Endodermal cell (in vitro differentiated cells): Measurements from ENCODE around the gene HOXA5. TPM values are rescaled to one million over a fixed set of nuclear protein-coding genes. Genes with fewer than 3 reads are reported as not detected.

Source experiments
- DNase-seq: peaks from one replicate; pipeline ENCODE4 v3.0.0-alpha.2; 2017
- H3K27ac ChIP-seq: 2 replicates; pipeline ENCODE4 v1.5.1; 2013; ENCODE audit warnings: mild to moderate bottlenecking, low read depth, low read length, moderate library complexity
- H3K27me3 ChIP-seq: 2 replicates; pipeline ENCODE4 v1.6.1; 2013; ENCODE audit warnings: mild to moderate bottlenecking, low read length, moderate library complexity; ENCODE audit not compliant: insufficient read depth, control insufficient read depth, poor library complexity, severe bottlenecking
- H3K36me3 ChIP-seq: 2 replicates; pipeline ENCODE4 v1.7.0; 2013; ENCODE audit warnings: mild to moderate bottlenecking, low read length, moderate library complexity; ENCODE audit not compliant: control insufficient read depth, insufficient read depth
- H3K4me1 ChIP-seq: one replicate; pipeline ENCODE4 v1.7.0; 2013; ENCODE audit warnings: low read length; ENCODE audit not compliant: control insufficient read depth, insufficient read depth
- H3K4me3 ChIP-seq: 2 replicates; pipeline ENCODE4 v1.5.1; 2013; ENCODE audit warnings: mild to moderate bottlenecking, low read length, moderate library complexity
- H3K9ac ChIP-seq: 2 replicates; pipeline ENCODE4 v1.6.1; 2013; ENCODE audit warnings: mild to moderate bottlenecking, low read length, moderate library complexity; ENCODE audit not compliant: poor library complexity, severe bottlenecking; ENCODE audit errors: extremely low read depth
- H3K9me3 ChIP-seq: 2 replicates; pipeline ENCODE4 v1.6.1; 2013; ENCODE audit warnings: mild to moderate bottlenecking, low read length, moderate library complexity; ENCODE audit not compliant: control insufficient read depth
- H3K27ac Mint-ChIP-seq: 2 replicates; pipeline ENCODE4 v1.8.0; 2020; ENCODE audit warnings: mixed read lengths
- H3K27me3 Mint-ChIP-seq: 2 replicates; pipeline ENCODE4 v1.8.0; 2021; ENCODE audit warnings: mild to moderate bottlenecking, mixed read lengths; ENCODE audit not compliant: insufficient read depth
- H3K36me3 Mint-ChIP-seq: 2 replicates; pipeline ENCODE4 v1.8.0; 2020; ENCODE audit warnings: low read depth, mixed read lengths
- H3K4me1 Mint-ChIP-seq: 2 replicates; pipeline ENCODE4 v1.8.0; 2020; ENCODE audit warnings: mixed read lengths
- H3K4me3 Mint-ChIP-seq: 2 replicates; pipeline ENCODE4 v1.8.0; 2020; ENCODE audit warnings: mild to moderate bottlenecking, moderate library complexity, mixed read lengths
- H3K9me3 Mint-ChIP-seq: 2 replicates; pipeline ENCODE4 v1.8.0; 2020; ENCODE audit warnings: mild to moderate bottlenecking, mixed read lengths
- WGBS, 2 experiments: methylation state at CpG; one replicate each; pipeline versions ENCODE4 v1.1.5 to v1.1.7; 2013; ENCODE audit warnings: missing lambda C conversion rate in 2 of 2, mixed read lengths in 1 of 2; ENCODE audit not compliant: insufficient coverage in 1 of 2, insufficient read length in 1 of 2; 5-methylcytosine and 5-hydroxymethylcytosine counted together
- total RNA-seq, 2 donors: library from RNA; stranded (reverse); fragmentation: NEBNext Ultra II Directional in 1 of 2; extraction: Animal tissue kit (Norgen Biotek cat#: 25700) in 1 of 2; gene quantifications; 2 replicates in 1 of 2; 3 replicates in 1 of 2; pipeline ENCODE4 v1.2.1, GENCODE V29; 2021
- TF ChIP-seq, protein P1 (sequence below): fragments of 200-600 bp; sonication (generic); conservative IDR thresholded peaks from 2 replicates; pipeline ENCODE4 v1.5.0; 2021; ENCODE audit warnings: antibody characterized with exemption, mild to moderate bottlenecking

Gene HOXA5
- total RNA-seq, 2 donors from 2014 or later, result not detected

GRCh38 chr7:27188386-27189294, 45.2 kb upstream of the HOXA5 start:
- Mint-ChIP-seq H3K27ac (no peak overlapping the region), H3K4me1 (peaks cover 17% of the 10 kb centered on the region), H3K4me3 (peak overlapping the region; percentile 53), H3K27me3 (peaks cover 99% of the 10 kb centered on the region), H3K36me3 (no peaks in the 10 kb centered on the region), H3K9me3 (no peaks in the 10 kb centered on the region)
- TF ChIP-seq, protein P1, sequence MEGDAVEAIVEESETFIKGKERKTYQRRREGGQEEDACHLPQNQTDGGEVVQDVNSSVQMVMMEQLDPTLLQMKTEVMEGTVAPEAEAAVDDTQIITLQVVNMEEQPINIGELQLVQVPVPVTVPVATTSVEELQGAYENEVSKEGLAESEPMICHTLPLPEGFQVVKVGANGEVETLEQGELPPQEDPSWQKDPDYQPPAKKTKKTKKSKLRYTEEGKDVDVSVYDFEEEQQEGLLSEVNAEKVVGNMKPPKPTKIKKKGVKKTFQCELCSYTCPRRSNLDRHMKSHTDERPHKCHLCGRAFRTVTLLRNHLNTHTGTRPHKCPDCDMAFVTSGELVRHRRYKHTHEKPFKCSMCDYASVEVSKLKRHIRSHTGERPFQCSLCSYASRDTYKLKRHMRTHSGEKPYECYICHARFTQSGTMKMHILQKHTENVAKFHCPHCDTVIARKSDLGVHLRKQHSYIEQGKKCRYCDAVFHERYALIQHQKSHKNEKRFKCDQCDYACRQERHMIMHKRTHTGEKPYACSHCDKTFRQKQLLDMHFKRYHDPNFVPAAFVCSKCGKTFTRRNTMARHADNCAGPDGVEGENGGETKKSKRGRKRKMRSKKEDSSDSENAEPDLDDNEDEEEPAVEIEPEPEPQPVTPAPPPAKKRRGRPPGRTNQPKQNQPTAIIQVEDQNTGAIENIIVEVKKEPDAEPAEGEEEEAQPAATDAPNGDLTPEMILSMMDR, result no peak
- DNase-seq, result peak; percentile 82
- Histone ChIP-seq H3K4me3 (peak overlapping the region; percentile 66), H3K36me3 (no peaks in the 10 kb centered on the region), H3K27me3 (peaks cover 100% of the 10 kb centered on the region), H3K27ac (no peak overlapping the region), H3K4me1 (peaks cover 6% of the 10 kb centered on the region), H3K9me3 (no peaks in the 10 kb centered on the region), H3K9ac (no peak overlapping the region)
- 4% methylated on average over 26 to 49 of the region's 49 CpGs for WGBS, 2 experiments

- no peak overlapping the region for H3K27ac Mint-ChIP-seq
- no peaks in the 10 kb centered on the region for H3K36me3 Mint-ChIP-seq
- Histone ChIP-seq H3K4me3 (no peak overlapping the region), H3K36me3 (no peaks in the 10 kb centered on the region), H3K9me3 (no peaks in the 10 kb centered on the region), H3K9ac (no peak overlapping the region), H3K27me3 (peaks cover 100% of the 10 kb centered on the region), H3K4me1 (peaks cover 9% of the 10 kb centered on the region), H3K27ac (no peak overlapping the region)
- TF ChIP-seq, protein P1, result no peak
- DNase-seq, result peak; percentile 65
- peak overlapping the region; percentile 53 for H3K4me3 Mint-ChIP-seq
- peaks cover 99% of the 10 kb centered on the region for H3K27me3 Mint-ChIP-seq
- WGBS, 2 experiments, result 3 to 4% methylated on average over 27 to 46 of the region's 46 CpGs
- no peaks in the 10 kb centered on the region for H3K9me3 Mint-ChIP-seq
- peaks cover 17% of the 10 kb centered on the region for H3K4me1 Mint-ChIP-seq
Observed at GRCh38 chr7:27187475-27188385, 44.2 kb upstream of the HOXA5 start.

- Histone ChIP-seq H3K9ac (no peak overlapping the region), H3K27me3 (peaks cover 100% of the 10 kb centered on the region), H3K9me3 (no peaks in the 10 kb centered on the region), H3K36me3 (no peaks in the 10 kb centered on the region), H3K27ac (no peak overlapping the region), H3K4me3 (no peak overlapping the region), H3K4me1 (peaks cover 9% of the 10 kb centered on the region)
- H3K27me3 Mint-ChIP-seq, result peaks cover 100% of the 10 kb centered on the region
- DNase-seq, result peak; percentile 29
- no peak overlapping the region for H3K4me3 Mint-ChIP-seq
- WGBS, 2 experiments, result 17 to 40% methylated on average over 1 to 3 of the region's 4 CpGs
- no peak overlapping the region for H3K27ac Mint-ChIP-seq
- peaks cover 17% of the 10 kb centered on the region for H3K4me1 Mint-ChIP-seq
- TF ChIP-seq, protein P1, result no peak
- no peaks in the 10 kb centered on the region for H3K36me3 Mint-ChIP-seq
- H3K9me3 Mint-ChIP-seq, result no peaks in the 10 kb centered on the region
Observed at GRCh38 chr7:27186668-27187474, 43.4 kb upstream of the HOXA5 start.
